ENCODE data around the gene CHIA. TPM values are rescaled to one million over a fixed set of nuclear protein-coding genes. Genes with fewer than 3 reads are reported as not detected.

Gene CHIA
- total RNA-seq, 2 donors from 2014 or later, result not detected

DNA sequence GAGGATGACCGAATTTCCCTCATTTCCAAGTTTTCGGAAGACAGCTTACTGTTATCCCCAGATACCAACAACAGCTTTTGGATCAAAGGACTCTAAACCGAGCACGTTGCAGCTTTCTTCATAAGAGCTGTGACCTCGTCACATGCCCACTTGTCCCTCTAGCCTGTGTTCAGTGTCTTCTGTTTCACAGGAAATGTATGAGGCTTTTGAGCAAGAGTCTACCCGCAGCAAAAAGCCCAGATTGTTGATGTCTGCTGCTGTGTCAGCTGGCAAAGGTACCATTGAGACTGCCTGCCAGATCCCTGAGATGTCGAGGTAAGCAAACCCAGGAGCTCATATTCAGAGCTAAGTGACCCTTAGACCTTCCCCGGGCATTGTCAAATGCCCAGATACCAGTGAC is 39.1 kb upstream of the CHIA start:
- TF ChIP-seq, protein P1, sequence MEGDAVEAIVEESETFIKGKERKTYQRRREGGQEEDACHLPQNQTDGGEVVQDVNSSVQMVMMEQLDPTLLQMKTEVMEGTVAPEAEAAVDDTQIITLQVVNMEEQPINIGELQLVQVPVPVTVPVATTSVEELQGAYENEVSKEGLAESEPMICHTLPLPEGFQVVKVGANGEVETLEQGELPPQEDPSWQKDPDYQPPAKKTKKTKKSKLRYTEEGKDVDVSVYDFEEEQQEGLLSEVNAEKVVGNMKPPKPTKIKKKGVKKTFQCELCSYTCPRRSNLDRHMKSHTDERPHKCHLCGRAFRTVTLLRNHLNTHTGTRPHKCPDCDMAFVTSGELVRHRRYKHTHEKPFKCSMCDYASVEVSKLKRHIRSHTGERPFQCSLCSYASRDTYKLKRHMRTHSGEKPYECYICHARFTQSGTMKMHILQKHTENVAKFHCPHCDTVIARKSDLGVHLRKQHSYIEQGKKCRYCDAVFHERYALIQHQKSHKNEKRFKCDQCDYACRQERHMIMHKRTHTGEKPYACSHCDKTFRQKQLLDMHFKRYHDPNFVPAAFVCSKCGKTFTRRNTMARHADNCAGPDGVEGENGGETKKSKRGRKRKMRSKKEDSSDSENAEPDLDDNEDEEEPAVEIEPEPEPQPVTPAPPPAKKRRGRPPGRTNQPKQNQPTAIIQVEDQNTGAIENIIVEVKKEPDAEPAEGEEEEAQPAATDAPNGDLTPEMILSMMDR (IDR thresholded peaks at IDR 0.05), result no peak
- no peak for DNase-seq (ENCODE audit: low spot score)
- H3K4me1 ChIP-seq (ENCODE audit: control insufficient read depth in 1 of 2, low read depth in 2 of 2), result no peaks in the 10 kb centered on the region
- H3K36me3 ChIP-seq, result no peaks in the 10 kb centered on the region
- no peak for ATAC-seq (ENCODE audit: insufficient number of reproducible peaks, low FRiP score, low read depth)
- no peak overlapping the region for H3K27ac ChIP-seq
- H3K9me3 ChIP-seq, result no peaks in the 10 kb centered on the region
- no peaks in the 10 kb centered on the region for H3K27me3 ChIP-seq (replicated peaks; ENCODE audit: insufficient read depth)
- H3K4me3 ChIP-seq, result no peak overlapping the region

DNA sequence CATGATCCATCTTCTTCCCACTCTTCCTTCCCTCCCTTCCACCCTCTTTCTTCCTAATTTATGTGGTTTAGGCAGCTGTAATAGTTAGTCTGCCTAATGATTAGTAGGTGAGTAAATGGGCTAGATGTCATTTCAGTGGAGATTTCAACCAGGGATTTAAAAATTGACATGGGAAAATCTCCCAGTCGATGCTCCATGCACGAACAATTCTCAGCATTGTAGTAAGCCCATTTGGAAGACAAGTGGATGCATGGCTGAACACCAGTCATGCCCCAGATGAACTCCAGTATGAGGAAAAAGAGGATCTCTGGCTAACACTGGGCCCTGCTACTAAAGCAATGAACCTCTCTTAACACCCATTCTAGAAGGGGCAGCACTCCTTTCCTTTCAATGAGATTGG is 37.9 kb upstream of the CHIA start:
- H3K36me3 ChIP-seq, result no peaks in the 10 kb centered on the region
- H3K27ac ChIP-seq, result no peak overlapping the region
- no peak overlapping the region for H3K4me3 ChIP-seq
- TF ChIP-seq, protein P1 (IDR thresholded peaks at IDR 0.05), result no peak
- H3K9me3 ChIP-seq, result no peaks in the 10 kb centered on the region
- DNase-seq (ENCODE audit: low spot score) (no peak), ATAC-seq (ENCODE audit: insufficient number of reproducible peaks, low FRiP score, low read depth) (no peak)
- H3K27me3 ChIP-seq (replicated peaks; ENCODE audit: insufficient read depth), result no peaks in the 10 kb centered on the region
- H3K4me1 ChIP-seq (ENCODE audit: control insufficient read depth in 1 of 2, low read depth in 2 of 2), result no peaks in the 10 kb centered on the region

DNA sequence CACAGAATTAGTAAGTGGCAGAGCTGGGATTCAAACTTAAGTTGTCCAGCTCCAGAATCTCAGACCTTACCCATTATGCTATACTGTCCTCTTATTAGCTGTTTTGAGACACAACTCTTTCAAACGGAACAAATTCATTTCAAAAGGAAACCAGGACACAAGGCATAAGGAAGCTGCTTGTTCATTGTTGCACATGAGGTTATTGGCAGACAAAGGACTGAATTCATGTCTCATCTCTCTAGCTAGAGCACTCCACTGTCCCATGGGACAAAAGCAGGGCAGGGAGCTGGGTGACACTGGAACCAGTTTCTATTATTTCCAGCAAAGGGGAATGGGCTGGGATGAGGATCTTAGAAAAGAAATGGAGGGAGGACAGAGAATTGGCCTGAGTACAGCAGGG is 36.8 kb upstream of the CHIA start:
- no peaks in the 10 kb centered on the region for H3K27me3 ChIP-seq (replicated peaks; ENCODE audit: insufficient read depth)

DNA sequence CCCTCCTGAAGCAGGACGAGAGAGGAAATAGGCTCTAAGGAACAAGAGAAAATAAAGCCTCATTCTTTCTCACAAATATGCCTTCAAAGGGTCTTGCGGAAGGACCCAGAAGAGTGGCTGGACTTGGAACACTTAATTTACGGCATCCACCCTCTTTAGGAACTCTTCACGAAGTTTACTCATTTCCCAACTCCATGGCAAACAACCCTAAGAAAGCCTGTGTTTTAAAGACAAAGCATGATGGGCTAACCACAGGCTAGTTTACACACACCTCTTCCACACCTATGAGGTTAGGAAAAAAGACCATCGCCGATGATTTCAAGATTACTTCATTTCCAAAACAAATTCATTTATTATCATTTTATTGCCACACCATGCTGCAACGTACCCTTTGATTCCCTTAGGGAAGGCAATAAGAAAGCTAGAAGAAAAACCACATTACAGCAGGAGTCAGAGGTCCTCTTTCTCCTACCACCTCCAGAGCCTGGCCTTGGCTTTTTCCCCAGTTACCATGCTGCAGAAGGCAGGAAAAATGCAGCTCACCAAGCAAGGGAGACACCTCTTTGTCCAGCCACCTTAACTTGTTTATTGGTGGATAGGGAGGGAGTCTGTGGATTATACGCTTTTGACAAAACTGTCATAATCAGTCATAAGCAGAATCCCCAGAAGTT is 33.5 kb upstream of the CHIA start:
- Histone ChIP-seq H3K36me3 (no peaks in the 10 kb centered on the region), H3K9me3 (no peaks in the 10 kb centered on the region), H3K4me1 (ENCODE audit: control insufficient read depth in 1 of 2, low read depth in 2 of 2) (no peaks in the 10 kb centered on the region), H3K27me3 (replicated peaks; ENCODE audit: insufficient read depth) (no peaks in the 10 kb centered on the region), H3K27ac (no peak overlapping the region), H3K4me3 (no peak overlapping the region)
- DNase-seq (ENCODE audit: low spot score) (no peak), ATAC-seq (ENCODE audit: insufficient number of reproducible peaks, low FRiP score, low read depth) (no peak)
- TF ChIP-seq, protein P1 (IDR thresholded peaks at IDR 0.05), result no peak

More for the DNA sequence above, 36.8 kb upstream of the CHIA start:
- no peaks in the 10 kb centered on the region for H3K36me3 ChIP-seq
- ATAC-seq (ENCODE audit: insufficient number of reproducible peaks, low FRiP score, low read depth) (no peak), DNase-seq (ENCODE audit: low spot score) (no peak)
- H3K4me1 ChIP-seq (ENCODE audit: control insufficient read depth in 1 of 2, low read depth in 2 of 2), result no peaks in the 10 kb centered on the region
- no peak overlapping the region for H3K27ac ChIP-seq
- TF ChIP-seq, protein P1 (IDR thresholded peaks at IDR 0.05), result no peak
- H3K9me3 ChIP-seq, result no peaks in the 10 kb centered on the region
- H3K4me3 ChIP-seq, result no peak overlapping the region

DNA sequence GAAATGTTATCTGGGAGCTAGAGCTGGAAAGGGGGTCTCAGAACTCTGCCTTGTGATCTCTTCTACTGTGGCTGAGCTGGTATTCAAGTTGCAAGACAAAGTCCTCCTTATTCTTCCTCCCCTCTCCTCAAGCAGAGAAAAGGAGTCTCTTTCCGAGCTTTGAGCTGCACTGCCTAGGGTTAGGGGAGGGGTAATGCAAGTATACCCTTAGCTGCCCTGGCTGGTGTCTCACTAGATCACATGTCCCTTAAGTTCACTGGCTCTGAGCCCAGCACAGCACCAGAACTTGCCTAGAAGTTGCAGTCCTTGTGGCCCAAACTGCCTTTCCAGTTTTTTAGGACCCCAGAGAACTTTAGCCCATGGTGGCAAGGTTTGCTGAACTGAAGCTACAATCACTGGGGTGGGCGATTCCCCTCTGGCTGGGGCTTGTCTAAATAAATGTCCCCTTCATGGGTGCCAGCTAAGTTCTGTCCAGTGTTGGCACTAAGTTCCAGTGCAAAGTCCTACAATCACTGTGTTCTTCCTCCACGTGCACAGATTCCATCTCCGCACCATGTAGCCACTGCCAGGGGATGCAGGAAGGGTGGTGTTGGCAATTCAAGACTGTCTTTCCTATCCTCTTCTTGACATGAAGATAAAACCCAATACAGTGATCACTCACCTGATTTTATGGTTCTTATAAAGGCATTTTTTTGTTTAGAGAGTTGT is 22.7 kb upstream of the CHIA start:
- no peak for ATAC-seq (ENCODE audit: insufficient number of reproducible peaks, low FRiP score, low read depth)
- DNase-seq (ENCODE audit: low spot score), result no peak
- no peaks in the 10 kb centered on the region for H3K4me1 ChIP-seq (ENCODE audit: control insufficient read depth in 1 of 2, low read depth in 2 of 2)
- H3K27me3 ChIP-seq (replicated peaks; ENCODE audit: insufficient read depth), result peaks cover 3% of the 10 kb centered on the region
- H3K36me3 ChIP-seq, result no peaks in the 10 kb centered on the region
- no peak overlapping the region for H3K27ac ChIP-seq
- H3K4me3 ChIP-seq, result no peak overlapping the region
- TF ChIP-seq, protein P1 (IDR thresholded peaks at IDR 0.05), result no peak
- no peaks in the 10 kb centered on the region for H3K9me3 ChIP-seq

Data from thoracic aorta (tissue), 2 donors.